HAP-1 (cell line): ENCODE measurements around the gene TEKT3.
A peak's percentile ranks its signal among the peaks of the same experiment; 100 is the strongest.

Experiments
- DNase-seq, 2 experiments: peaks; one replicate each; pipeline ENCODE4 v3.0.0-alpha.2; 2016 to 2020; ENCODE audit warnings: low spot score in 2 of 2
- H3K27me3 ChIP-seq: fragments of 250-450 bp; sonication (Bioruptor Pico); 2 replicates; pipeline ENCODE4 v1.5.1; 2020; ENCODE audit warnings: low read depth, mild to moderate bottlenecking, moderate library complexity
- H3K36me3 ChIP-seq: fragments of 250-450 bp; sonication (Bioruptor Pico); replicated peaks from 2 replicates; pipeline ENCODE4 v1.5.1; 2020; ENCODE audit warnings: mild to moderate bottlenecking
- H3K4me1 ChIP-seq: fragments of 250-450 bp; sonication (Bioruptor Pico); 2 replicates; pipeline ENCODE4 v1.5.1; 2020; ENCODE audit warnings: mild to moderate bottlenecking
- H3K4me3 ChIP-seq: fragments of 250-450 bp; sonication (Bioruptor Pico); 2 replicates; pipeline ENCODE4 v1.5.1; 2020; ENCODE audit warnings: mild to moderate bottlenecking, moderate library complexity
- H3K9me3 ChIP-seq: fragments of 250-450 bp; sonication (Bioruptor Pico); 2 replicates; pipeline ENCODE4 v1.5.1; 2020; ENCODE audit warnings: mild to moderate bottlenecking, moderate library complexity
- in situ Hi-C: fragments of 300-500 bp; cut with MboI; formaldehyde crosslinking; loops from 3 replicates; pipeline ENCODE4 v1.14.3; 2020; ENCODE audit warnings: low sequenced_read_pairs, inconsistent platforms, mixed read lengths

The TEKT3 gene

GRCh38 chr17:15263680-15264079, 77.7 kb downstream of the TEKT3 start:
- no peaks in the 10 kb centered on the region for H3K27me3 ChIP-seq

DNA sequence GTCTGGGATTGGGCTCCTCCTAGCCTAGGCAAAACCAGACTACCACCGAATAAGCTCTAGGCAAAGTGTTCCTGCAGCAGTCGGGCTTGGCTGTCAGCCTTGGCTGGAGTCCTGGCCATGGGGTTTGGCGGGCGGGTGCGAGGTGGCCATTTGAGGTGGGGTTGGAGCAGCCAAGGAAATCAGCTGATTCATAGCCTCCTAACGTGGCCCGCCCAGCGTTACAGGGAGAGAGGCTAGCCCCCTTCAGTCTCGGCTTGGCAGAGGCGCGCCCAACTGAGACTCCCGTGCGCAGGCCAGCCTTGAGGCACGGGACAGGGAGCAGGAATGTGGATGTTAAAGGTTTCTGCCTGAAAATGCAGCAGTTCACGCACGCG, 78.2 kb downstream of the TEKT3 start:
- Histone ChIP-seq H3K9me3 (no peaks in the 10 kb centered on the region), H3K4me1 (peaks cover 12% of the 10 kb centered on the region), H3K27me3 (no peaks in the 10 kb centered on the region), H3K36me3 (peaks cover 9% of the 10 kb centered on the region), H3K4me3 (peak overlapping the region; percentile 60)
- peak in 1 of 2 experiments; percentile 55 for DNase-seq
- in situ Hi-C loops, result no loop called here

More at GRCh38 chr17:15263680-15264079, 77.7 kb downstream of the TEKT3 start:
- in situ Hi-C loops, result no loop called here
- Histone ChIP-seq H3K4me1 (peaks cover 12% of the 10 kb centered on the region), H3K9me3 (no peaks in the 10 kb centered on the region), H3K36me3 (peaks cover 4% of the 10 kb centered on the region; the same call in 1 of the 2 replicates), H3K4me3 (no peak overlapping the region)
- no peak for DNase-seq

DNA sequence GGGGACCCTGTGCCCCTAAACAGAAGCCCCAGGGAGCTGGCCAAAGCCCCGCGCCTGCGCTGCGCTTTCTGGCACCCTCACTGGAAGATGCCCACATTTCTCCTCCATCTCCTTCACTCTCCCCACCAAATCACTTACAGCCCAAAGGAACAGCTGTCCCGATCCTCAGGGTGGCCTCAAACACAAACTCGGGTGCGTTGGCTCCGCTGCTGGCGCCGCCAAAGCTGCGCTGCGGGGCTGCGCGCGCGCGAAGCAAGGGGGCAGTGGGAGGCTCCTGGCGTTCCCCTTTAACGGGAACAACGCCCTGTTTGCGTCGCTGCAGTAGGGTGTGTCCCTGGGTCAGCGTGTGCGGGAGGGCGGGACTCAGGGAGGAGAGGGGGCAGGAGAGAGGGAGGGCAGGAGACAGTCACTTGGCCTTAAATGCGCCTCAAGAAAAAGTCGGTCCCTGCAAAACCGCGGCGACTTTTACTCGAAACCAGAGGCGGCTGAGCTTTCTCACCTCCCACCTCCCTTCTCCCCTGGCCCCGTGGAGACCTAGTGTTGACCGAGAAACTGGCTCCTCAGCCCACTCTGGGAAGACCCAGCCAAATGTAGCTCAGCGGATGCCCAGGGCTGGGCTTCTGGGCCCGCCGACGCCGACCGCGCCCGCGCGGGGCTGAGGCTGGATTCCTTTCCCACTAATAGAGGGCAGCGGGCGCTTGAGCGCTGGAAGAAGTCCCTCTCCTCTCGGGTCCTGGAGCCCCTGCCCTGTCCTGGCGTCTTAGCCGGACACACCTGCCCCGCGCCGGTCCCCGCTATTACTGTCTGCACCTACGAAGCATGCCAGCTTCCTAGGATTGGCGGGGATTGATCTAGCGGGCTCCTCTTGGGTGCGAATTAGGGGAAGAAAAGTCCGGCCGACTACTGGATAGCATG, 78.8 kb downstream of the TEKT3 start:
- H3K36me3 ChIP-seq, result peaks cover 15% of the 10 kb centered on the region
- H3K4me1 ChIP-seq, result peaks cover 15% of the 10 kb centered on the region
- in situ Hi-C loops, result no loop called here
- peak; percentile 90 to 92 for DNase-seq
- H3K9me3 ChIP-seq, result no peaks in the 10 kb centered on the region
- no peaks in the 10 kb centered on the region for H3K27me3 ChIP-seq
- H3K4me3 ChIP-seq, result peak overlapping the region; percentile 60

DNA sequence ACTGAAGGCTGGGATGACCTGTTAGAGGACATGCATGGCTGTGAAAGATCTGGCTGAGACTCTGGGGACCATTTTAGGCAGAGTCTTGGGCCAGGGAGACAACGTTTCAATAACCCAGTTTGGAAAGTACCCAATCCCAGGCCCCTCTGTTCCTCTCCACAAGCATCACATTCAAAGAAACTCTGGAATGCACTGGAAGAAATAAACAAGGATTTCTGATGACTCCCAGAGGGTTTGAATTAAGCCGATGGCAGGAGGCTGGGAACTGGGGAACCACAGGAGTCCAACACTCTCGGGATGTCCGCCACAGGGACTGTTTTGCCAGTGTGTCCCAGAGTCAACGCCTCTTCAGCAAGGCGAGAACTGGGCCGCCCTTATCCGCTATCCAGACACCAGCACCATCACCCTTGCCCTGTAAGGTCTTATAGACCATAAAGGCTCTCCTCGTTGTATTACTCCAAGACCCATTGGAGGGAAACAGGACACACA, 79.6 kb downstream of the TEKT3 start:
- H3K36me3 ChIP-seq, result peaks cover 21% of the 10 kb centered on the region
- H3K27me3 ChIP-seq, result no peaks in the 10 kb centered on the region
- no peaks in the 10 kb centered on the region for H3K9me3 ChIP-seq
- in situ Hi-C loops, result no loop called here
- peak; percentile 11 to 42 for DNase-seq
- peaks cover 22% of the 10 kb centered on the region for H3K4me1 ChIP-seq
- H3K4me3 ChIP-seq, result peak overlapping the region; percentile 60

DNA sequence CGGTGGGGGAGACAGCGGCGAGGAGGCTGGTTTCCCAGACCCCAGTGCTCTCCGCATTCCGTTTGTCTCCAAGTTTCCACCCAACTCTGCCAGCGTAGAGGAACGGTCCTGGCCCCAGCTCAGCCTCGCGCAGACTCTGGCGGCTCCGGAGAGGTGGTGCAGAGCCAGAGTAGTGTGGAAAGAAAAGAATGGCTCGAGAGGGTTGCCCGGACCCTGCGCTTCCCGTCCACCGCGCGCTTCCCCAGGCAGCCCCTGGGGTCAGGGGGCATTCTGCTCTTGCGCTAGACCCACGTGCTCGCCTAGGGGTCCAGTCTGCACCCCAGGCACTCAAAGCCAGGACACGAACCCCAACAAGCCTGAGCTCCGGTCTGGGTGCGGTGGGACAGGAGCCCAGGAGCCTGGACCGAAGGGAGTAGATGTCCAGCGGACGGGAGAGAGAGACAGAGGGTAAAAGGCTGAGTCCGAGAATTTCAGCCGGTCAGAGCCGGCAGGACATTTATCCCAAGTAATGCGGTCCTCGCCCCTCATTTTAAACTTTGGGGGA, 80.1 kb downstream of the TEKT3 start:
- in situ Hi-C loops, result no loop called here
- no peaks in the 10 kb centered on the region for H3K9me3 ChIP-seq
- H3K27me3 ChIP-seq, result no peaks in the 10 kb centered on the region

DNA sequence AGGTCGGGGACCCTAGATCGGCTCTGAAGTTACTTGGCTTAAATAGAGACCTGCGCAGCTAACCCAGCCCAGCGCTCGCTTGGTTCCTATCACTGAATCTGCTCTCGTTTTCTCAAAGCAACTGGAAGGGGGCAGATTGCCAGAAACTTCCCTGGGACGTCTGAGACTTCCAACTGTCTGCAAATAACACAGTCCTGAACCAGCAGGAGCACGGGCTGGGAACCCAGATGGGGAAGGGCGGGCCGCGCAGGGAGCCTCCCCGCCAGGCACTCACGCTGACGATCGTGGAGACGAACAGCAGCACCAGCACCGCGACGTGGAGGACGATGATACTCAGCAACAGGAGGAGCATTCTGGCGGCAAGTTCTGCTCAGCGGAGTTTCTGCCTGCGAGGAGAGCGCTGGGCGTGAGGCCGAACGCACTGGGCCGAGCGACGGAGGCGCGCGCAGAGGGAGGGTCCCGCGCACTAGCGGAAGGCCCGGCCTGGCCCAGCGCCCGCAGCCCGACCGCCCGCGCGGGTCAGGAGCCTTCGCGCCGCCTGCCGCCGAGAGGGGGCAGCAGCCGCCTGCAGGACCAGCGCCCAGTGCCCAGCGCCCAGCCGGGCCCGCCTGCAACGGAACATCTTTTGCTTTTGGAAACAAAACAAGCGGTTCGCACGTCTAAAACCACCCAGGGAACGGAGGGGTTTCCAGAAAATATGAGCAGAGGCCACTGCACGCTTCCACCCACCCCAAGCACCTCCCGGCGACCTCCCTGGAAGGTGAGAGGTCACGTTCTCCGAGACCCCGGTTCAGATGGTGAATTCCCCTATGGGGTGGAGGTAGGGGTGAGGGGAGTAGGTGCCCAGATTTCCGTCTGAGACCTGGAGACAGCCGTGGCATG, 80.8 kb downstream of the TEKT3 start:
- no peaks in the 10 kb centered on the region for H3K27me3 ChIP-seq
- in situ Hi-C loops, result no loop called here
- DNase-seq, result peak; percentile 72 to 87
- no peaks in the 10 kb centered on the region for H3K9me3 ChIP-seq
- H3K4me3 ChIP-seq, result peak overlapping the region; percentile 60
- H3K36me3 ChIP-seq, result peaks cover 31% of the 10 kb centered on the region
- peaks cover 22% of the 10 kb centered on the region for H3K4me1 ChIP-seq

More for the DNA sequence above, 80.1 kb downstream of the TEKT3 start:
- H3K4me3 ChIP-seq, result peak overlapping the region; percentile 60
- H3K36me3 ChIP-seq, result peaks cover 26% of the 10 kb centered on the region
- peak; percentile 16 to 70 for DNase-seq
- peaks cover 22% of the 10 kb centered on the region for H3K4me1 ChIP-seq

DNA sequence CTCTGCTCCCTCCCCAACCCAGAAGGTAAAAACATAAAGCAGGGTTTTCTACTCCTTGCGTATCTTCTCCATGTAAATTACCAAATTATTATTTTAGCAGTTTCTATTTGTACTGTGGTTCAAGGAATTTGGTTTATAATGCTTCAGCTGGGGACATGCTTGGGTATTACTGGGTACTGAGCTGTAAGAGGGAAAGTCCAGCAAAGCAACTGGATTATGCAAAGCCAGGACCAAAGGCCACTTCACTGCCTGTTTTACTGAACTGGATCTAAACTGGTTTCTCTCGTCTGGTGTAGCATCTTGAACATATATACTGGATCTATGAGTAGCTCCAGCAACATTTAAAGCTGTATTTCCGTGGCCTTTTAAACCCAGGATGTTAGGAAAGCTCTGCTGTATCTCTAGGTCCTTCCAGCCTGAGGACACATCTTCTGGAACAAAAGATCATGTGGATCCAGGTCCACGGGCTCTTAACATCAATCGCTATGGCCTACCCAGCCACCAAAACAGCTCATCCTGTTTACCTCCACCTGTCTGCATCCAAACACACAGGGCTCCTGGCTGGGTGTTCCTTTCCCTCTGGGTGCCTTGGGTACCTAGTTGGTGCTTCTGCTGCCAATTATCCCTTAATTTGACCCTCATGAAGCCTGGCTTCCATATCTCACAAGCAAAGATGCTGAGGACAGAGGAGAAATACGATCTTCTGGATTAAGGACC, 83.4 kb downstream of the TEKT3 start:
- no peak for DNase-seq
- Histone ChIP-seq H3K4me1 (peaks cover 17% of the 10 kb centered on the region), H3K27me3 (no peaks in the 10 kb centered on the region), H3K4me3 (no peak overlapping the region), H3K9me3 (no peaks in the 10 kb centered on the region), H3K36me3 (peaks cover 58% of the 10 kb centered on the region)
- in situ Hi-C loops, result loop anchor here (5.0 kb wide), 1 partner anchor 244 kb away; no protein-coding TSS in a partner anchor

DNA sequence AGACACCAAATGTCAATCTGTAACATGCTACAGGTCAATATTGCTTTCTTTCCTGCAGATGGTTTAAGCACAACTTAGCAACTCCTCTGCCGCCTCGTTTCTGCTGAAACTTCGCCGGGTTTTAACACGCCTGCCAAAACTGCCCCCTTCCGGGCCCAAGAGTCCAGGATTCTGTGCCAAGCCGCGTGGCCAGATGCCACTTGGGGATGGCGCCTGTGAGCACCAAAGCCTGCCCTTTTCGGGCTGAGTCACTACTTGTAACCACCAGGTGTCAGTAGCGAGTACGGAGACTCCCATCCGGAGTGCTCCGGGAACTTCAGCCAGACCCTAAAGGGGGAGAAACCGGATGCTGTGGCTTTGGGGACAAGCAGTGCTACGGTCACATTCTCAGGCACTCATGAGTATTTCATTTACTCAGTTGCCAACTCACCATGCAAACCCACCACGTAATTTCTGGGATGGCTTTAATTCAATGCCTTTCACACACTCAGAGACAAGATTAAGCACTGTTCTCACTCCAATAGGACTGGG, 84.1 kb downstream of the TEKT3 start:
- Histone ChIP-seq H3K27me3 (no peaks in the 10 kb centered on the region), H3K4me3 (0 out of 2 replicates have a peak overlapping the region, but pooled peaks have one; percentile 5), H3K4me1 (peaks cover 13% of the 10 kb centered on the region), H3K36me3 (peaks cover 64% of the 10 kb centered on the region), H3K9me3 (no peaks in the 10 kb centered on the region)
- peak; percentile 58 to 84 for DNase-seq
- in situ Hi-C loops, result loop anchor here (5.0 kb wide), 1 partner anchor 245 kb away; no protein-coding TSS in a partner anchor

DNA sequence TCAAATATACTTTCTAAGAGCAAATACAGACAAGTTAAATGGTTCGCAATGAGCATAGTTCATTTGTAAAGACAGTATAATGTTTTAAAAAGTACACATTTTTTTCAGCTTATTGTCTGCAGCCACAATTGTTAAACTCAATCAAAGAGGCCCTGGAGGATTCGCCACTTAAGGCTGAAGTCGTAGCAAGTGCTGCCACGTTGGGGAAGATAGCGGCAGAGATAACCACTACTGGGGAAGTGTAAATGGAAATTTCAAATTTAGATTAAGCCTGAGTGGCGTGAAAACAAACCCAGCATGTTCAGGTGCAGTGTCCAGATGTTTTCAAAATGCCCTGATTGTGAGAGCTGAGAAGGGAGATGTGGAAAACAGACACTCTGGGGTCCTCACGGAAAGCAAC, 84.7 kb downstream of the TEKT3 start:
- no peaks in the 10 kb centered on the region for H3K9me3 ChIP-seq
- H3K36me3 ChIP-seq, result peaks cover 67% of the 10 kb centered on the region
- peaks cover 13% of the 10 kb centered on the region for H3K4me1 ChIP-seq
- H3K27me3 ChIP-seq, result no peaks in the 10 kb centered on the region
- no peak overlapping the region for H3K4me3 ChIP-seq
- in situ Hi-C loops, result loop anchor here (5.0 kb wide), 1 partner anchor 246 kb away; no protein-coding TSS in a partner anchor
- no peak for DNase-seq

- no peak overlapping the region for H3K4me3 ChIP-seq
- peaks cover 13% of the 10 kb centered on the region for H3K4me1 ChIP-seq
- DNase-seq, result no peak
- H3K27me3 ChIP-seq, result no peaks in the 10 kb centered on the region
- peaks cover 67% of the 10 kb centered on the region for H3K36me3 ChIP-seq
- H3K9me3 ChIP-seq, result no peaks in the 10 kb centered on the region
- in situ Hi-C loops, result loop anchor here (5.0 kb wide), 1 partner anchor 246 kb away; no protein-coding TSS in a partner anchor
These were observed 85.5 kb downstream of the TEKT3 start for GRCh38 chr17:15255713-15256454.
